Ovary (tissue), 3 donors: Measurements from ENCODE around the gene RBM20.

Source experiments
- CTCF ChIP-seq, 3 donors: fragments of 450-650 bp in 2 of 3; fragments of 200-600 bp in 1 of 3; IDR thresholded peaks; one replicate each; pipeline versions ENCODE4 v1.5.1 to v1.8.0; 2016 to 2022; ENCODE audit warnings: antibody characterized with exemption in 3 of 3, mild to moderate bottlenecking in 1 of 3
- EP300 ChIP-seq: sonication (generic); formaldehyde crosslinking; IDR thresholded peaks from one replicate; pipeline ENCODE4 v1.6.1; 2017; ENCODE audit warnings: antibody characterized with exemption
- POLR2A ChIP-seq: fragments of 450-650 bp; IDR thresholded peaks from one replicate; pipeline ENCODE4 v1.6.1; 2017; ENCODE audit warnings: antibody characterized with exemption, mild to moderate bottlenecking, moderate library complexity
- donor health status: DM: no; HTN: no; CAD: no.

GRCh38 chr10:110616493-110617033 is 27.6 kb upstream of the RBM20 start:
- TF ChIP-seq CTCF (IDR thresholded peaks at IDR 0.05): no peak
- no peak for TF ChIP-seq POLR2A
- no peak for TF ChIP-seq EP300
